Islet of Langerhans (tissue), 1 donor: ENCODE results near the gene ARHGAP15.

Experiments used
- FAIRE-seq: peaks from one replicate; lab custom pipeline; 2011; peaks lifted over from hg19 to GRCh38; lab: Jason Lieb, UNC

Gene ARHGAP15

DNA sequence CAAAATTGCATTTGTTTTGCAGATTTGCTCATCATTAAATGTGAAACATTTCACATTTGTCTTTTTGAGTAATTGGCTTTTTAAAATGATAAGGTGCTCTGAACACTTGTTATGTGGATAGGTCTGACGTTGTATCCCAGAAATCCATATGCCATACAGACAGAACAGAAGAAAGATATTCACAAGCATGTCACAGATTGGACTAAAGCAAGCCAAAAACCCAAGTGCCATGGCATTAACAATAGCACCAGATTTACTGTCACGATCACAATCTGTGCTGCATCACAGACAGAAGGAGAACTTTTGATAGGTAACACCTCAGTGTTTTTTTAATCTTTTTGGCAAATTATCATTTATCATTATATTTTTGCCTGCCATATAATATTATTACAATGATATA, 272.6 kb downstream of the ARHGAP15 start:
- FAIRE-seq = no peak

DNA sequence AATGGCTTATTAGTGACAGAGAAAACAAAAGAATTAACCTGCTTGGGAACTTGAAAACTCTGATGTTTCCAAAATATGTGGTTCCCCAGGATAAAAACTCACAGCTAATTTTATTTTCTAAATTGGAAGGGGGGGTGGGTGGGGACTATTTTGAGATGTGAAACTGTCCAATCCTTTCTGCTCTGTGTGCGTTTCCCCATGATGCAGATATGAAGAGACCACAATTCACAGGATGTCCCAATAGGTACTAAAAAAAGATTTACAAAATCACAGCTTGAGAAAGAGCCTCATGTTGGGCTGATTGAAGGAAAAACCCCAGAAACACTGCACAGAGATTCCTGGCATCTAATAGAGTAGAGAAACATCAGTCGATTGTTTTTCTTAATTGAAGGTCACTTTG, 273.2 kb downstream of the ARHGAP15 start:
- FAIRE-seq = no peak

DNA sequence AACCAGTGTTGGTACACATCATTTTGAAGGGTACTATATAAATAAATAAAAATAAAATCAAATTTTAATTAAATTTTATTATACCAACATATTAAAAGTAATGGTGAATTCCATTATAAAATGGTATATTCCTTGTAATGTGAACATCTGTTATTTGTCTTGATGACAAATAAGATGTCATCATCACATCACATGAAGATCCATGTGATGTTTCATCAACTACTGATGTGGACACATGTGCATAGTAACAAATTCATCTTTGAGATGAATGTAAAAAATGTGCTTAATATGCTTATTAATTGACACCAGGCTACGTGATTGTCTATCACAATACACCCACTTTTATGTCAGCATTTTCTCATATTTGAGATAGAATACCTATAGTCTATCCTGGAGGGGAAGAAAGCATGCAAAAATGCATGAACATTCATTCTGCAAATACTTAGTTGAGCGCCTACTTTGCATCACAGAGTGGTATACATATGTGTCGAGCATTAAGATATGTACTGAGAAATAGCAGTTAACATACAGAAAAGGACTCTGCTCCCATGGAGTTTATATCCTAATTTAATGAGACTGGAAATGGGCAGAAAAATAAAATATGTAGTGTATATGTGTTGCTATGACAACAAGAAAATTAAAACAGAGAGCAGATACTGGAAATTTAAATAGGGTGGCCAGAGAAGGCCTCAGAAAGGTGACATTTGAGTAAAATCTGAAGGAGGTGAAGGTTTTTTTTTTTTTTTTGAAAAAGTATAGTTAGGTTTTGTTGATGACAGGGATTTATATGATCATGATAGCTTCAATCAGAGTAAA, 281.1 kb downstream of the ARHGAP15 start:
- FAIRE-seq = no peak

DNA sequence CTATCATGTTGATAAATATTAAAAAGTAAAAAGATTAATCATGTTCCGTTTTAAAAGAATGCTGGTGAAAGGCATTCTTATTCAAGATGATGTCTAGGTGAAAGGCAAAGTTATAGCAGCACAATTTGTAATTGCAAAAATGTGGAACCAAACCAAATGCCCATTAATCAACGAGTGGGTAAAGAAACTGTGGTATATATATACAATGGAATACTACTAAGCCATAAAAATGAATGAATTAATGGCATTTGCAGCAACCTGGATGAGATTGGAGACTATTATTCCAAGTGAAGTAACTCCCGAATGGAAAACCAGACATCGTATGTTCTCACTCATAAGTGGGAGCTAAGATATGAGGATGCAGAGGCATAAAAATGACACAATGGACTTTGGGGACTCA, 286.4 kb downstream of the ARHGAP15 start:
- no peak for FAIRE-seq

DNA sequence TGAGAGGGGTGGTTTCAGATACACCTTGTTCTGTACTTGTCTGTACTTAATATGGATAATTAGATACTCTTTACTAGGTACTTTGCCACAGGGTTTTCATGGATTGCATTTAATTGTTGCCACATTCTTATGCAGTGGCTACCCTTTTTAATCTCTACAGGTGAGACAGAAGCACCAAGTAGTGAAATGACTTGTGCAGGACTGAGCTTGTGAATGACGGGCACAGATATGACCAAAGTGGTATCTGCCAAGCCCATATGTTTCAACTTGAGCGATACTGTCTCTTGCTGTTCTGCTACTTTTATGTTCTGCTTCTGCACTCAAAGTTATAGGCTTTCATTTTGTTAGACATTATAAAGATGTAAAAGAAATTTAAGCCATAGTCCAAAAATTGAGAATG, 288.2 kb downstream of the ARHGAP15 start:
- FAIRE-seq = no peak

DNA sequence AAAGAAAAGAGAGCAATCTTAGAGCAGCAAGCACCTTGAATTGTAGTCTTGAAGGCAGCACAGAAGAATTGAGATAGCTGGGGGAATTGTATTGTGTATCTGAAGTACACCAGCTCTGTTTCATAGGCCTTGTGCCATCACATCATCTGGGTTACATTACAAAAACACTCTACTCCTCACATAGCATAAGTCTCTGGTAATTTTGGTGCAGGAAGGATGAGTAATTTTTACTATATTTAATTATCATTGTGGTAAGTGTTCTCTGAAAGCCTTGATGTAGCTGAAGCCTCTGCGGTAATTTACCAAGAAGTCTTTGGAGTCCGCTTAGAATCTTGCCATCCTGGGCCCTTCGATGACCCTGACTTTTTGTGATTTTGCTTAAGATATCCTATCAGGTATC, 291.1 kb downstream of the ARHGAP15 start:
- no peak for FAIRE-seq

DNA sequence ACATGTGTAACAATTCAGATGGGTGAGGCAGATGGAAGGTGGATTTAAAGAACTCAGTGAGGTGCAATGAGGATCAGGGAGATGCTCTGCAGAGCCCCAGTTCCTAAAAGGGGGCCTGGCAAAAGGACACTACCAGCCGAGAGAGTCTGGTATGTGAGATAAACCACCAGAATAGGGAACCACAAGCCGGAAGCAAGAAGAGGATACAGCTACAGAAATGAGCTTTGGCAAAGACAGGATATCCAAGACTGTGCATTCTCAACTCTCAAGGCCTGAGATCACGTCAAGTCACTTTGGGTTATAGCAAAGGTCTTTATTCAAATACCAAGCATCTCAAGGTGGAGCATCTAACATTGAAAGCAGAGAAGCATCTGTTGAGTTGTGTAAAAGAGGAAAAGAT, 293.5 kb downstream of the ARHGAP15 start:
- FAIRE-seq = no peak

DNA sequence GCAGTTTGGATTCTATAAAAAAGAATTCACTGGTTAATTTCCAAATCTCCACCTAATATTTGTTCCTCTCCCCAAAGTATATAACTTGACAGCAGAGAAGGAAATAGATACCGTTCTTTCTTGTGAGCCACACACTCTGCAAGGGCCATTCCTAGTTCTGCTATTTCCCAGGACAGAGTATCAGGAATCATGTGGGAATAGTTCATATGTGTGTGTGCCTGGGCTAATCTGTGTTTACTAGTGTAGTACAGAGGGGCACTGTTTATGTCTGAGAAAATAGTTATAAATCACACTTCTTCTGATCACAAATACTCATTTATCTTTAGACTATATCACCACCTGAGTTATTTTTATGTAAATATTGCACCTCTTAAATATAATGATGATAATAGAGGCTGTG, 296.7 kb downstream of the ARHGAP15 start:
- no peak for FAIRE-seq

DNA sequence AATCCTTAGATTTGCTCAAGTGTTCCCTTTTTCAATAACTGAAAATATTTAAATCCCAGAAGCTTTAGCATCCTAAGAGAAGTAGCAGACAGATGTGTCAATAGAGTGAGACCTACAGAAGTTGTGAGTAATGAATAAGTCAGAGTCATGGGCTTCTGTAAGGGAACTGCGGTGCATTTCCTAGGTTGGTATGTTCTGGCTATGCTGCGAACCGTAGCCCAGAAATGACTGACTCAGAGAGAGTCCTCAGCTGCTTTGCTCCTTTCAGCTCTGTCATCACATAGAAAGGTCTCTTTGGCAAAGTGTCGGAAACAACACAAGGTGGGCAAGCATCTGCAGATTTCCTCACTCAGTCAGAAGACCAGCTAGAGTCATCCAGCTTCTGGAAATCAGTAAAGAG, 297.1 kb downstream of the ARHGAP15 start:
- no peak for FAIRE-seq

DNA sequence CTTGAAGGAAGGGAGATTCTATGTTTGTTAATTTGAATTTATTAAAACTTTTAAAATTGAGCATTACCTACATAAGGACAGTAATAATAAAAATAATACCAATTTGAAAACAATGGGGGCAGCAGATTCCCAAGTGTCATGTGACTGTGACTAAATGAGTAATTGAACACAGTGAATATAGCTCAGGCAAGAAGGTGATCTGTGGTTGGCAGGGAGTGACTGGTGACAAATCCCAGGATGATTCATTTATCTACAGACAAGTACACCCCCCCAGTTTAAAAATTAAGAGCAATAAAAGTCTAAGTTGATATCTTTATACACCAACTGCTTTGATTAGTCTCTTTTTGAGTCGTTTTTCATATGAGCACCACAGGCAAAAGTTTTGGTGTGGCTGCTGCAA, 299.5 kb downstream of the ARHGAP15 start:
- FAIRE-seq = no peak

DNA sequence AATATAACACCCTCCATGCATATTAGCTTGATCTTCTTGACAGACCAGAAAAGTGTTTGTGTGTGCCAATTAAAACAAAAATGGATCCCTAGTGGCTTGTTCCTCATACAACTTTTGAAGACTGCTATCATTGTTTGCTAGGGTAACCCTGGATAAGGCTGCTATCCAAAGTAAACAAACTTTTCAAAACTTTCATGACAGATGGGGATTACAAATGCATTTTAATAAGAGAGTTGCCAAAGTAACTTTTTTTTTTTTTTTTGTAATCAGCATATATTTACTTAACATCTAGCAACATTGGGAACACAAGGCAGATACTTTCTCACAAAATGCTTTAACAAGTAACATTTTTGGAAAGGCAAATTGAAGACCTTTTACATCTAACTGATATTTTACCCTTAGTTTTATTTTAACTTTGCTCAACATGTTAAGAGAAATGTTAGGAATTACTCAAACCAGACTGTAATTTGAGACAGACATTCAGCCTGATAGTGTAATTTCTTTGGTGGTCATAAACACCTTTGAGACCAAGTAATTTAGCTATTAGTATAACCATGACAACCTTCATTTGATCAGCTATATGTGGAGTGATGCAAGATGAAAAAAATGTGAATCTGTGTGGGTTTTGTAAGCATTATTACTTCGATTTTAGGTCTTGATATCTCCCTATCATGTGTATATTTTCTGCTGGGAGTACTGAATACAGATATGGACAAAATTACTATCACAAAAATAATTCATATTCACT, 300.9 kb downstream of the ARHGAP15 start:
- FAIRE-seq = no peak

DNA sequence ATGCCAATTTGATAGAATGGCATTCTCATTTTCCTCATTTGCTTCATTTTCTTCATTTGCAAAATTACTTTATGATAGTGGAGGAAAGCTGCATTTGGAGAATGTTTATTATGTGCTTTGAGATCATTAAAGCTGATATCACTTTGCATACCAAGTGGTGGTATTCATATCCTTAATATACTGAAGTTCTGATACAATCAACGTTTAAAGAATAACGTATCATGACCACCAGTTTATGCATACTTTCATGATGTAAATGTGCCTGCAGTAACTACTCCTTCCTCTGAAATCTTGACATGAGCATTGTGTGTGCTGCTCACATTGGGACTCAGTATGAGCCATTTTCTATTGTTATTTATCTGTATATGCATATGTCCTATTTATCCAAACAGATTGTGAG, 302.1 kb downstream of the ARHGAP15 start:
- FAIRE-seq = no peak

DNA sequence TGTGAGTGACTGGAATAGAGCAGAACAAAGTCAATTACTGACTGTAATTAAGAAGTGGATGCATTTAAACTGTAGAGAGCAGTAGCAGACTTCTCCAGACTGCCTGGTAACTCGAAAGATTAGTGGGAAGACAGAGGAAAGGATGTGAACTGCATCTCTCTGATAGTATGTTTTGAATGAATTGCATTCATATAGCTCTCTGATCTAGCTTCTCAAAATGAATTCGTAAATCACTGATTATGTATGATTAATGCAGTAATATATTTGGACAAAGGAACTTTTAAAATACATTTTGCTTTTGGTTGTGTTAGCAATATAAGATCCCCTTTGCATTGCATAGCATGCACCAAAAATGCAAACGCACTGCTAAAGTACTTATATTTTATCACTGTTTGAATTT, 304.0 kb downstream of the ARHGAP15 start:
- FAIRE-seq = no peak

DNA sequence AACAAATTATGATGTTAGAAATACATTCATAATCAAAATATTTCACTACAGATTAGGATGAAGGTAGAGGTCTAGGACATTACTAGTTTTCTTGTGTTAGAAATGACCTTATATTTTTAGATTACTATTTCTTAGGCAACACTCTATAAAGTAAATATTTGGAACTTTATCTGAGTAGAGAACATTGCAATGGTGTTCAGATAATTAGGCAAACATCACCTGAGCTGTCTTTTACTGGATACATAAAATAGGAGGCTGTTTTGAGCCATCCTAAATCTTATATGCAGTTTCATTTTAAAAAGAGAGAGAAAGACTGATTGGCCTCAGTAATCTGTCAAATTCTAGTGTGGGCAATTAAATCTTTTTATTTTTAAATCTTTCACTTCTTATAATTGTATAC, 304.6 kb downstream of the ARHGAP15 start:
- no peak for FAIRE-seq

DNA sequence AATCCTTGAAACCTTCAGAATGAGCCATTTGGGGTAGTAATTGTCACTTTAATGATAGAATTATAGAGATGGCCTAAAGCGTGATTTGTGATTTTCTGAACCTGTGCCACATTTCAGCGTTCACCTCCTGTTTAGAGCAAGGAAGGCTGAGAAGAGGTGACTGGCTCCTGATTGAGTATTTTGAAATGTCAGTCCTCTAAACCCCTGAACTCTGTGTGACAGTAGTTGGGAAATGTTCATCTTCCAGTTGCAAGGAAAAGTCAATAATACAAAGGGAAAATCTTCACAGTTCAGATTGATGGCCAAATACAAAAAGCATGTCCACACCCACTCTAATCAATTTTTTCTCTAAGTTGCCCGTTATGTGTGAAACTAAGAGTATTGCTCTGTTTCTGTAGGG, 305.2 kb downstream of the ARHGAP15 start:
- FAIRE-seq = no peak

DNA sequence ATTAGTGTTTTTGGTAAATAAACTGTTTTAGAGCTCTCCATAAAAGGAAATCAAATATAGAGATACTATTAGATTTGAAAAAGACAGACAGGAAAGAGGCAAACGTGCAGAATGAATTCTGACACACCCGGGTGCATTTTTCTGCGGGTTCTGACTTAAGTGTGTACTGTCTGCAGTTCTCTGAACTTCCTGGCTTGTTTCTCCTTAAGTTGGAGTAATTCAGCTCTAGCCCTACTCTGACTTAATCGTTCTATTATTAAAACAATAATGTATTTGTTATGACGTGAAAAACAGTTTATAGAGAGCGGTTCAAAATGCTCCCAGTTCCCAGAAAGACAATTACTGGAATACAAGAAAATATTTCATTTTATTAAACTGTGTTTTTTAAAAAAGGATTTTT, 305.9 kb downstream of the ARHGAP15 start:
- no peak for FAIRE-seq

DNA sequence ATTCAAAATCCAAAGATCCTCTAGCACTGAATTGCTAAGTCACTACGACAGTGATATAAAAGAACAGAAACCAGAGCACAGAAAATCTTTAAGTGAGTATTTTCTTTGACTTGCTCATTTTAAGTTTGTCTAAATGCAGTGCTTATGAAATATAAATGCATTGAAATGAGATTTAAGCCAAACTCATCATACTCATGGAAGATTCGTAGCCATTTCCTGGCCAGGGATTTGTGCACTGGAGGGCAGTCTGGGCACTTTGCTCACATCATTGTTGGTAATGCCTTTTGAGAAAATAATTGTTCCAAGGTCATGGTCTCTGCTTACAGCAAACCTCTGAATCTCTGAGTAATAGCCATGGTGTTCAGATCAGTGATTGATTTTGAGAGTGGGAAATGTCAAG, 307.7 kb downstream of the ARHGAP15 start:
- no peak for FAIRE-seq

DNA sequence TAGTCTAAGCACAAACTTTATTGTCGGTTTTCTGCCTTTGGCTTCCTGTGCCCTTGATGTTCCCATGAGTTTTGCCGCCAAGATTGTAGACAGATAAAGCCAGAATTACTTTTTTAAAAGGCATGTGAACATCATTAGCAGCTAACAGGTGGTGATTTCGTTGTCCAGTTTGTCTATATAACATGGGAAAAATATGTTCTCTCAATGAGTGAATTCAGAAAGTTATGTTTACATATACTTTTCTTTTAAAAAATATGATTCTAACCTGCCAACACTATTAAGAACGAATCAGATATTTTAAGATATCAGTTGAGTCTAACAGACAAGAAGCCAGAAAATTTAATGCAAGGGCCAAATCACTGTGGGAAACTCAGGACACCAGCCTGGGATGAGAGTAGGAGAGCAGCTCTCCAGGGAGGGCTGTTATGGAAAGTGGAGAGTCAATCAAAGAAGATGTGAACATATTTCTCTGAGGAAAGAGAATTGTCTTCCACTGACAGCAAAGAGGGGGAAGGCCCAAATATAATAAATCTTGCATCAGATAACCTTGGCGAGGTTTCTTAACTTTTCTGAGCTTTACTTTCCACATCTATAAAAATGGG, 311.3 kb downstream of the ARHGAP15 start:
- FAIRE-seq = no peak

DNA sequence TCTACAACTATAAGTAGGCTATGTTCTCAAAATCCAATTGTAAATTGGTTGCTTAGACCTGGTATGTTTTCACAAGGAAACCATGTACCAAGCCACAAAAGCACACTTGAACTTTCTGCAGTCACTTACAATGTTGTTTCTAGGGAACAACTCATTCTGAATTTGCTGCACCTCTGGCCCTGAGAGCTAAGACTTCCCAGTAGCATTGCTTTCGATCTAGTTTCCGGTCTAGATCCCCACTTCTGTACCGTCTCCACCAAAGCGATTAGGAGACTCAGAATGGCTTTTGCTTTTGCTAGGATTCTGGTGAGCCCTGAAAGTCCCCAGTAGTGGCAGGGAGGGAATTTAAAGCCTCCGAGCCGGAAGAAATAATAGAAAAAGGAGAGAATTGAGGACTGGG, 313.0 kb downstream of the ARHGAP15 start:
- no peak for FAIRE-seq

DNA sequence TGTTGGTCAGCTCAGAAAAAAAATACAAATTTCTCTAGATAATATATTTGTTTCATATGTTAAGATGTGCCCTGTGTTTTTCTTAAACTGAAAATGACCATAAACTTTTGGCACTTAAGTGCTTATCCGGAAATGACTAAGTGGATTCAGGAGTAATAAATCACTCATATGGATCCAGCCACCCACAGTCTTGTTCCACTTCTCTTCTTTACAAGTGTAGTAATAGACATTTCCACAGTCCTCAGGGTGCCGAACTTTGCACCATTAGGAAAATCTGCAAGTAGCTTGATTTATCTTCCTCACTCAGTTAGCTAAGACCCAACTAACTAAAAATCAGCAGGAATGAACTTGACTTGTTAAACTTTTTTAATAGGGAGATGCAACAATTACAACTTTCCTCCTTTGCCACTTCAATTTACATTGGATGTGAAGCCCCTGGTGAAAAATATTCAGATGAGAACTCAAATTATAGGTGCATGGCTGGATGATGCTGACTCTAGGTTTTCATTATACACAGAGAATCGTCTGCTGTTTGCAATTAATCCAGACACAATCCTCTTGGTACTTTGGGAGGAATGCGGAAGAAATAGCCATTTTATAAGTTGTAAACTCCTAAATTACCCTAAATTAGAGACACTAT, 322.5 kb downstream of the ARHGAP15 start:
- no peak for FAIRE-seq

DNA sequence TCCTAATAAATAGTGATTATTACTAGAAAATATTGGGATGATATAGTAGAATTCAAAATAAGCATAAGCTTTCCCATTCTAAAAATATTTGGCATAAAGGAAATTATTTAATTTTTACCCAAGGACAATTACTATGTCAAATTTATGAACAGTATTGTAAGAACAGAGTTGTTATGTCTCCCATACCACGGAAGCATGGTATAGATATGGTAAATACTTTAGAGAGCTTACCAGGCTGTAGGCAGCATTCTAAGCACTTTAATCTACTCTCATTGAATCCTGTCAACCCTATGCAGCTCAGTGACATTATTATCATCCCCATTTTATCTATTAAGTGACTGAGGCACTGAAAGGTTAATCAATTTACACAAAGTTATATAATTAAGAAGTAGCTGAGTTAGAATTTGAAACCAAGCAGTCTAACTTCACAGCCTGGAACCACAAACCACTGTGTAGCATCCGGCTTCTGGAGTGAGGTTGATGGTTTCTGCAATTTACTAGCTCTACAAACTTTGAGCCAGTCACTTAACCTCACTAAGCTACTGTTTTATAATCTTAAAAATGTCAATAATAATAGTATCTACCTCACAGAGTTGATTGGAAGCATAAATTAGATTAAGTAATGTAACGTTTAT, 323.7 kb downstream of the ARHGAP15 start:
- FAIRE-seq = no peak

DNA sequence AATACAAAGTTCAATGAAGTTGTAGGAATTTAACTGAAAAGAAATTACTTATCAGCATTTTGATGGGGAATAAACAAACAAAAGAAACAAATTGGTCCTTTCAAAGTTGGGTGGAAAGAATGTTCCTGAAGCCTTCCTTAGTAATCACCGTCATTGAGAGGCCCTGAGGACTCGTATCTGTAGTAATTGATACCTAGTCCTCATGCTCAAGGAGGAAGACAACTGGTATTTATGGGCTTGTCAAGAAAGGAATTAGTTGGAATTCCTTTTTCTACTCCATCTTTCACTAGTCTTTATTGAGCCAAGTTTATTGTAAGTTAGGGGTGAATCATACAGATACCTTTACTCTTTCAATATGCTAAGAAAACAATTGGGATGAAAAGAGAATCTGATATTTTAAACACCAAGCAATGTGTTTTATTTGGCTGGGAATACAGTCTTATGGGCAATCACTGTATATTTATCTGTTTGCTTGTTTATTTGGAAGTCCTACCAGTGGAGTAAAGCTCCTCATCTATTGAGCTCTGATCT, 324.8 kb downstream of the ARHGAP15 start:
- FAIRE-seq = no peak
